Smooth muscle cell of the brain vasculature (primary cell): ENCODE measurements around the gene SLC16A12.
A peak's percentile ranks its signal among the peaks of the same experiment; 100 is the strongest.
"Not testable (repeated sequence)": the region's sequence is repeated elsewhere in the genome, so short reads cannot be mapped to it uniquely, and the experiment has no call there.

Experiments
- DNase-seq: peaks from one replicate; pipeline ENCODE4 v3.0.0-alpha.2; 2012; ENCODE audit warnings: low read depth, low spot score

The SLC16A12 gene

GRCh38 chr10:89419548-89419947, 115.8 kb downstream of the SLC16A12 start:
- no peak for DNase-seq

DNA sequence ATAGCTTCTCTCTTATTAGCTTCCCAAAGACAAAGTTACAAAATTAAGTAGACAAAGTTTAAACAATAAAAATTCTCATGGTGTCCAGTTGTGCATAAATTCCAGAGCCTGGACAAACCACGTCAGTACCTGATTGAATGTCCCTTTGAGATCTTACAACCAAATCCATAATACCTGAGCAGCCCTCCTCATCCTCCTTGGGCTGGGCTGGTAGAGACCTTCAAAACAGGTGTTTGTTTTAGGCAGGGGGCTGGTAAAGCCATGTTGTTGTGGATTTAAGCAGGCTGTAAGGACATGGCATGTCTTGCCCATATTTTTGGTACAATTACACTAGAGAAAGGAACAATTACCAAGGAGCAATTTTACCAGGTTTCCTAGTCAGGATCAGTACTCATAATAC, 118.9 kb downstream of the SLC16A12 start:
- no peak for DNase-seq

GRCh38 chr10:89414879-89415821, 120.2 kb downstream of the SLC16A12 start:
- DNase-seq, result no peak

DNA sequence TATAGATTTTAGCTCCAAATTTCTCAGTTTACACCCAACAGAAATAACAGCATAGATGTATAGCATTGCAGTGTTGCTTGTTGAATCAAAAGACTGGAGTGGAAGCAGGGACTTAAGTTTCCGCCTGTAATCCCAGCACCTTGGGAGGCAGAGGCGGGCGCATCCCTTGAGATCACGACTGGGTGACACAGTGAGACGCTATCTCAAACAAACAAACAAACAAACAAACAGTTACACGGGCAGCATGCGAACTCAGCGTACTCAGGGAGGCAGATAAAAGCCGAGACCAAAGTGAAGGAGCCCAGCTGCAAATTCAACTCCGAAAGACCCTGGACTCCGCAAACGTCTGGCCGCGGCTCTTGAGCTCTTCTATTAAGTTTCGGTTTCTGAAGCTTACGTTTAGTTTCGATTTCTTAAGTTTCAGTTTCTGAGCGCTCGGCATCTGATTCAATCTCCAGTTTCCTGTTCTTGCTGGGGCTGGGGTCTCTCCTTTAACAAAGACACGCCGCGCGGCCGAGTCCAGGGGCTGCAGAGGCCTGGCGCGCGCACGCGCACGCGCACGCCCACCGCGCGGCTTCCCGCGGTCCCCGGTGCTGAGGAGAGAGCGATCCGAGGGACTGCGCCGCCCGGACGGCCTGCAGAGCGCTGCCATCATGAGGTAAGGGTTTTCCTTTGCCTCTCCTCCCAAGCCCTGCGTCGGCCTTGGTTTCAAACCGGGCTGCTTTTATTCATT, 121.1 kb downstream of the SLC16A12 start, which contains the start of gene IFIT5:
Gene IFIT5, plus strand, starts transcription at position 423 of the 733 bp plus-strand sequence. Its CDS starts 231 bp downstream, at position 654.
- peak; percentile 62 for DNase-seq

GRCh38 chr10:89413398-89413912, 121.9 kb downstream of the SLC16A12 start:
- no peak for DNase-seq

DNA sequence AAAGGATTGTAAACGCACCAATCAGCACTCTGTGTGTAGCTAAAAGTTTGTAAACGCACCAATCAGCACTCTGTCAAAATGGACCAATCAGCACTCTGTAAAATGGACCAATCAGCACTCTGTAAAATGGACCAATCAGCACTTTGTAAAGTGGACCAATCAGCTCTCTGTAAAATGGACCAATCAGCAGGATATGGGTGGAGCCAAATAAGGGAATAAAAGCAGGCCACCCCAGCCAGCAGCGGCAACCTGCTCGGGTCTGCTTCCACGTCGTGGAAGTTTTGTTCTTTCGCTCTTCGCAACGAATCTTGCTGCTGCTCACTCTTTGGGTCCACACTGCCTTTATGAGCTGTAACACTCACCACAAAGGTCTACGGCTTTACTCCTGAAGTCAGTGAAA, 123.1 kb downstream of the SLC16A12 start:
- DNase-seq, result not testable (repeated sequence)

GRCh38 chr10:89411135-89411534, 124.3 kb downstream of the SLC16A12 start:
- DNase-seq, result not testable (repeated sequence)

- not testable (repeated sequence) for DNase-seq
These were observed 124.8 kb downstream of the SLC16A12 start for GRCh38 chr10:89410551-89410950.

GRCh38 chr10:89409282-89409681, 126.1 kb downstream of the SLC16A12 start:
- DNase-seq, result not testable (repeated sequence)

GRCh38 chr10:89407792-89408191, 127.6 kb downstream of the SLC16A12 start:
- not testable (repeated sequence) for DNase-seq

GRCh38 chr10:89406178-89406577, 129.2 kb downstream of the SLC16A12 start:
- not testable (repeated sequence) for DNase-seq

DNA sequence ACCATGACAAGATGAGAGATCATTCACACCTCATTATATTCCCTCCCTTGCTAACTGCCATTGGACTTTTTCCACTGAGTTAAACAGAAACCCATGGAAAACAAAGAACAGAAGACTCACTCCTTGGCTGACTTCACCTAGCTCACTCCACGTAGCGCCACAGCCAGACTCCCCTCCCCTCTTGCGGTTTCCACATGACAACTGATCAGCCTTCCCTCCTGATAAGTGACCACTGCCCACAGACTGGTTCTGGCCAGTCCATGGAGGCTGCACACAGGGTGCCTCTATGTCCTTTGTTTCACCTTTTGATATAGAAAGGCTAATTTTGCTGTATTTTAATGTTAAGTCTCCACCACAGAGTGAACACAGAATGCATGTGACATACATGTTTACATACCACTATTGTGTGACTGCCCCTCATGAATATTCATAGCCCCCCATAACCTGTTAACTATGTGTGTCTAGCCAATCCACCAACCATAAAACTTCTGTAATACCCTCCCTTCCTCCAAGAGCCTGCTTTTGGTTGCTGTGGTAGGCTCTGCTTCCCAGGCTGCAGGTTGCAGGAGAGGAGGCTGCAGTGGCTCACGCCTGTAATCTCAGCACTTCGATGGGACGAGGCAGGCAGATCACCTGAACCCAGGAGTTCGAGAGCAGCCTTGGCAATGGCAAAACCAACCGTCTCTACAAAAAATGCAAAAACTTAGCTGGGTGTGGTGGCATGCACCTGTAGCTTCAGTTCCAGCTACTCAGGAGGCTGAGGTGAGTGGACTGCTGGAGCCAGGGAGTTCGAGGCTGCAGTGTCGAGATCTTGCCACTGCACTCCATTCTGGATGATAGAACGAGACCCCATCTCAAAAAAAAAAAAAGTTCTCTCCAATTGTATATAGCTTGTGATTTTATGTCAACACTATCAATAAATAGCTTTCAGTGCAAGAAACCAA, 131.0 kb downstream of the SLC16A12 start:
- no peak for DNase-seq

DNA sequence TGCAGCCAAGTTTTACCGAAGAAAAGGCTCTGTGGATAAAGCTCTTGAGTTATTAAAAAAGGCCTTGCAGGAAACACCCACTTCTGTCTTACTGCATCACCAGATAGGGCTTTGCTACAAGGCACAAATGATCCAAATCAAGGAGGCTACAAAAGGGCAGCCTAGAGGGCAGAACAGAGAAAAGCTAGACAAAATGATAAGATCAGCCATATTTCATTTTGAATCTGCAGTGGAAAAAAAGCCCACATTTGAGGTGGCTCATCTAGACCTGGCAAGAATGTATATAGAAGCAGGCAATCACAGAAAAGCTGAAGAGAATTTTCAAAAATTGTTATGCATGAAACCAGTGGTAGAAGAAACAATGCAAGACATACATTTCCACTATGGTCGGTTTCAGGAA, 132.4 kb downstream of the SLC16A12 start:
- no peak for DNase-seq

DNA sequence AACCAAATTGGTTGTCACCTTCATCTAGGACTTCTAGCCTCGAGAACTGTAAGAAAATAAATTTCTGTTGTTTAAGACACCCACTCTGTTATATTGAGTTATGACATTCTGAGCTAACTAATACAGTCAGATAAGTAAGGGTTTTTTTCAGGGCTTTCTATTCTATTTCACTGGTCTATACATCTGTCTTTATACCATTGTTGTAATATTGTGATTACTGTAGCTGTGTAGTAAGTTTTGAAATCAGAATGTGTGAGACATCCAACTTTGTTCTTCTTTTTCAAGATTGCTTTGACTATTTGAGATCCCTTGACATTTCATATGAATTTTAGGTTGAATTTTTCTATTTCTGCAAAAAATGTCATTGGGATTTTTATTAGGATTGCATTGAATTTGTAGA, 135.4 kb downstream of the SLC16A12 start:
- DNase-seq, result no peak

DNA sequence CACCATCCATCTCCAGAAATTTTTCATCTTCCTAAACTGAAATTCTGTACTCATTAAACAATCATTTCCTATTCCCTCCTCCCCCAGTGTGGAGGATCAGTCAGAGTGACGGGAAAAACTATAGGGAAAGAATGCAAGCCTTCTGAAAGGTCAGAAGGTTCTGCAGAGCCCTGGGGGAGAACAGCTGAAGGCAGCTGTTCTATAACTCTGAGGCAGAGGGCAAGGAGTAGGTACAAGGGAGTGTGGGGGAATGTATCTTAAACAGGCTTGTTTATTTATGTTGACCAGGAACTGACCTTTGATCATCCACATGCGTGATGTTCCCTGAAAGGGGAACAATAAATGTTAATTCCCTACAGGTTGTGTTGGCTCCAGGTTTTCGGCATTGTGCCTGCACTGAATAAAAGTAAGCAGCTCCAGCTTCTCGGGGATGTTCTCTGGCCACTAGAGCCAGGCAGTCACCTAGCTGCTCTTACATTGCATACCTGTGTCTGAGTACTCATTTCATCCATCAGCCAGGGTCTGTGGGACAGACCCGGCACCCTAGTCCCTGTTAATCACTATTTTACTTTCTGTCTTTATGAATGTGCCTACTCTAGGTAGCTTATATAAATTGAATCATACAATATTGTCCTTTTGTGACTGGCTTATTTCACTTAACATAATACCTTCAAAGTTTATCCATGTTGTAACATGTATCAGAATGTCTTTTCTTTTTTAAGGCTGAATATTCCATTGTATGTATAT, 137.2 kb downstream of the SLC16A12 start:
- DNase-seq, result no peak

DNA sequence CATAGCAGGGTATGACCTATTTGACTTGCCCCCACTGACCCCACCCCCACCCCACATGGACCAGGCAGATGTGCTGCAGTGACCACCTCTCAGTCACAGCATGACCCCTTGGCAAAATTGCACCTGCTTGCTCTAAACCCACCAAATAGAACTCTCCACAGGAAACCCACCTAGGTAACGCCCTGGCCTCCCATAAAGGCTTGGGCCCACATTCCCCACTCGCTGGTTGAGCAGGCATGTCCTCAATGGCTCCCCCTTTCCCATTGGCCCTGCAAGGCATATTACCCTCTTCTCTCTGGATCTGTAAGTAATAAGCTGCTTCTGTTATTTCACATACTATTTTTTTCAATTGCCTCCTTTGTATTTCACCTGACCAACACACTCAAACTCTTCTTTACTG, 140.3 kb downstream of the SLC16A12 start:
- DNase-seq, result no peak

- DNase-seq, result no peak
These were observed 141.5 kb downstream of the SLC16A12 start for GRCh38 chr10:89393898-89394297.

- no peak for DNase-seq
These were observed 142.4 kb downstream of the SLC16A12 start for GRCh38 chr10:89392974-89393373.

- DNase-seq, result peak; percentile 83
These were observed 143.3 kb downstream of the SLC16A12 start, which contains the start of gene IFIT1 for GRCh38 chr10:89391907-89392756. Gene IFIT1 (plus strand): TSS chr10:89392623. CDS start chr10:89392713, 90 bp downstream.
